Caco-2 (cell line): ENCODE results near the gene ZNF805. TPM values are rescaled to one million over a fixed set of nuclear protein-coding genes. Genes with fewer than 3 reads are reported as not detected.

Experiments used
- BruUV-seq: library from RNA; stranded (reverse); fragments of 400-500 nt; replicated peaks from 2 replicates; lab custom pipeline; 2021; lab: Mats Ljungman, UMichigan
- CTCF ChIA-PET: fragments of 300-600 bp; sonication (Branson Sonifier 250); formaldehyde crosslinking; loops from one replicate; lab custom pipeline; 2022; ENCODE audit warnings: antibody characterized with exemption; lab: Charles Lee
- POLR2A ChIA-PET: fragments of 300-600 bp; sonication (Branson Sonifier 250); formaldehyde crosslinking; loops from one replicate; lab custom pipeline; 2022; ENCODE audit warnings: antibody characterized with exemption; lab: Charles Lee
- DNase-seq, 2 experiments: peaks; one replicate each; pipeline versions ENCODE4 v3.0.0 to v3.0.0-alpha.2; 2020 to 2022
- H3K27me3 ChIP-seq: replicated peaks from 2 replicates; pipeline ENCODE4 v1.6.0; 2011; ENCODE audit warnings: low read length; ENCODE audit not compliant: control insufficient read depth, insufficient read depth
- H3K36me3 ChIP-seq: 2 replicates; pipeline ENCODE4 v1.5.1; 2011; ENCODE audit warnings: low read length; ENCODE audit not compliant: control insufficient read depth, insufficient read depth
- H3K4me1 ChIP-seq: fragments of 250-450 bp; sonication (Bioruptor Pico); 2 replicates; pipeline ENCODE4 v1.5.1; 2020; ENCODE audit warnings: mild to moderate bottlenecking
- H3K4me3 ChIP-seq: 2 replicates; pipeline ENCODE4 v1.5.1; 2011; ENCODE audit warnings: low read depth, mild to moderate bottlenecking, control low read depth, low read length
- H3K9me3 ChIP-seq: fragments of 250-450 bp; sonication (Bioruptor Pico); 2 replicates; pipeline ENCODE4 v1.5.1; 2020; ENCODE audit warnings: mild to moderate bottlenecking, moderate library complexity
- H3K27ac Mint-ChIP-seq: one replicate; pipeline ENCODE4 v1.8.0; 2022; ENCODE audit warnings: mixed read lengths; ENCODE audit not compliant: unreplicated experiment
- H3K27me3 Mint-ChIP-seq: one replicate; pipeline ENCODE4 v1.8.0; 2022; ENCODE audit warnings: mixed read lengths; ENCODE audit not compliant: insufficient read depth, unreplicated experiment
- H3K36me3 Mint-ChIP-seq: one replicate; pipeline ENCODE4 v1.8.0; 2022; ENCODE audit warnings: mild to moderate bottlenecking, mixed read lengths; ENCODE audit not compliant: insufficient read depth, unreplicated experiment
- H3K4me1 Mint-ChIP-seq: one replicate; pipeline ENCODE4 v1.8.0; 2022; ENCODE audit warnings: low read depth, mixed read lengths; ENCODE audit not compliant: unreplicated experiment
- H3K4me3 Mint-ChIP-seq: one replicate; pipeline ENCODE4 v1.8.0; 2022; ENCODE audit warnings: mild to moderate bottlenecking, moderate library complexity, mixed read lengths; ENCODE audit not compliant: unreplicated experiment
- H3K9me3 Mint-ChIP-seq: one replicate; pipeline ENCODE4 v1.8.0; 2022; ENCODE audit warnings: mixed read lengths; ENCODE audit not compliant: unreplicated experiment
- intact Hi-C: fragments of 100-400 bp; cut with micrococcal nuclease; formaldehyde crosslinking; loops from one replicate; pipeline ENCODE4 v1.10.0; 2022; ENCODE audit not compliant: unreplicated experiment
- total RNA-seq: library from RNA; stranded (reverse); gene quantifications from 2 replicates; pipeline ENCODE4 v1.2.3, GENCODE V29; 2022
- TF ChIP-seq, protein P1 (sequence below), 2 experiments: fragments of 200-600 bp in 1 of 2; IDR thresholded peaks; 1 replicate in 1 of 2; 2 replicates in 1 of 2; pipeline versions ENCODE4 v1.5.1 to v1.8.0; 2011 to 2022; ENCODE audit warnings: antibody characterized with exemption in 1 of 2, control low read depth in 1 of 2, inconsistent platforms in 1 of 2, low read depth in 1 of 2, low read length in 1 of 2, mild to moderate bottlenecking in 1 of 2, moderate library complexity in 1 of 2; ENCODE audit not compliant: insufficient read depth in 1 of 2, severe bottlenecking in 1 of 2, unreplicated experiment in 1 of 2

Gene ZNF805
- total RNA-seq, 1 experiment from 2014 or later, result 13.8 TPM

DNA sequence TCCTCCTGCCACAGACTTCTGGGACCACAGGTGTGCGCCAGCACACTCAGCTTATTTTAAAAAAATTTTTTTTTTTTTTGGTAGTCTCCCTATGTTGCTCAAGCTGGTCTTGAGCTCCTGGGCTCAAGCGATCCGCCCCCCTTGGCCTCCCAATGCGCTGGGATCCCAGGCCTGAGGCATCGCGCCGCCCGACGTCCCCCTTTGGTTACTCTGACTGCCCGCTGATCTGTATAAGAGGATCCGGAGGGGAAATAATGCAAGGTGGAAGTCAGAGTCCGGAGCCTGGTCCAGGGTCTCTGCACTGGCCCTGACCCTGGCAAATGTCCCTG lies 486 bp upstream of the ZNF805 start:
- DNase-seq, result no peak
- no peaks in the 10 kb centered on the region for H3K9me3 Mint-ChIP-seq
- H3K4me1 ChIP-seq, result peaks cover 7% of the 10 kb centered on the region; the same call in 1 of the 2 replicates
- BruUV-seq, result TSS peak; percentile 57
- H3K27me3 Mint-ChIP-seq, result no peaks in the 10 kb centered on the region
- no peaks in the 10 kb centered on the region; the same call in 1 of the 2 replicates for H3K36me3 ChIP-seq
- TF ChIP-seq, protein P1, sequence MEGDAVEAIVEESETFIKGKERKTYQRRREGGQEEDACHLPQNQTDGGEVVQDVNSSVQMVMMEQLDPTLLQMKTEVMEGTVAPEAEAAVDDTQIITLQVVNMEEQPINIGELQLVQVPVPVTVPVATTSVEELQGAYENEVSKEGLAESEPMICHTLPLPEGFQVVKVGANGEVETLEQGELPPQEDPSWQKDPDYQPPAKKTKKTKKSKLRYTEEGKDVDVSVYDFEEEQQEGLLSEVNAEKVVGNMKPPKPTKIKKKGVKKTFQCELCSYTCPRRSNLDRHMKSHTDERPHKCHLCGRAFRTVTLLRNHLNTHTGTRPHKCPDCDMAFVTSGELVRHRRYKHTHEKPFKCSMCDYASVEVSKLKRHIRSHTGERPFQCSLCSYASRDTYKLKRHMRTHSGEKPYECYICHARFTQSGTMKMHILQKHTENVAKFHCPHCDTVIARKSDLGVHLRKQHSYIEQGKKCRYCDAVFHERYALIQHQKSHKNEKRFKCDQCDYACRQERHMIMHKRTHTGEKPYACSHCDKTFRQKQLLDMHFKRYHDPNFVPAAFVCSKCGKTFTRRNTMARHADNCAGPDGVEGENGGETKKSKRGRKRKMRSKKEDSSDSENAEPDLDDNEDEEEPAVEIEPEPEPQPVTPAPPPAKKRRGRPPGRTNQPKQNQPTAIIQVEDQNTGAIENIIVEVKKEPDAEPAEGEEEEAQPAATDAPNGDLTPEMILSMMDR (IDR thresholded peaks at IDR 0.05; ENCODE audit: insufficient read depth in 1 of 2, low read depth in 1 of 2, low read length in 1 of 2, severe bottlenecking in 1 of 2, unreplicated experiment in 1 of 2), result no peak
- H3K27ac Mint-ChIP-seq, result peak overlapping the region; percentile 90
- peak overlapping the region; percentile 75 for H3K4me3 Mint-ChIP-seq
- CTCF ChIA-PET, result interaction anchor here (0.6 kb wide), 1 partner anchor 12 kb away, joined by 3 read pairs; no protein-coding TSS in a partner anchor
- H3K4me3 ChIP-seq, result peak overlapping the region; percentile 77
- no peaks in the 10 kb centered on the region for H3K4me1 Mint-ChIP-seq
- POLR2A ChIA-PET, result interaction anchor here (1.0 kb wide), 2 partner anchors 33 to 1122 kb away, joined by 3 to 4 read pairs; partner anchors contain the start of gene ZNF497
- no peaks in the 10 kb centered on the region for H3K9me3 ChIP-seq
- peaks cover 19% of the 10 kb centered on the region for H3K36me3 Mint-ChIP-seq
- intact Hi-C loops, result loop anchor here (1.0 kb wide), 2 partner anchors 40 to 123 kb away; partner anchors contain the start of genes TRAPPC2B, ZNF460 and ZNF547
- H3K27me3 ChIP-seq, result no peaks in the 10 kb centered on the region

DNA sequence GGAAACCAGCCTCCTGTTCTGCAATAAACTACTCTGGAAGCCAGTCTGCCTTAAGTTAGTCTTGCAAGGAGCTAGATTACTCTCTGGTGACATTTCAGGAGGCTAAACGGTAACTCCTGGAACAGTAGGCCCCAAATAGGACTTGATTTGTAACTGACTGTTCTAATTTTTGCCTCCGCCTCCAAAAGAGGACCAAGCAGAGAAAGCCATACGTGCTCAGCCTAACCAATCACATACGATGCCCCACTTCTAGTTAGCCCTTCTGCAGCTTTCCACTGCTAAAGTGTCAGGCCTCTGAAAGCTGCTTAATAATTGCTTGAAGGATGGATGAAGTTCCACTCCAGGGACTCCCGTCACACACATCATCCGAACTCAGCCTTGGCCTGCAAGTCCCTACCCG lies 744 bp downstream of the ZNF805 start:
- H3K4me1 ChIP-seq, result peaks cover 7% of the 10 kb centered on the region; the same call in 1 of the 2 replicates
- no peaks in the 10 kb centered on the region for H3K27me3 ChIP-seq
- H3K36me3 ChIP-seq, result no peaks in the 10 kb centered on the region; the same call in 1 of the 2 replicates
- Mint-ChIP-seq H3K4me1 (no peaks in the 10 kb centered on the region), H3K9me3 (no peaks in the 10 kb centered on the region), H3K27ac (peak overlapping the region; percentile 90), H3K4me3 (peak overlapping the region; percentile 75), H3K27me3 (no peaks in the 10 kb centered on the region), H3K36me3 (peaks cover 24% of the 10 kb centered on the region)
- H3K4me3 ChIP-seq, result peak overlapping the region; percentile 77
- intact Hi-C loops, result no loop called here
- BruUV-seq, result no TSS peak
- peak in 1 of 2 experiments; percentile 3 for DNase-seq
- H3K9me3 ChIP-seq, result no peaks in the 10 kb centered on the region
- ChIA-PET CTCF (no interaction called here), POLR2A (no interaction called here)
- TF ChIP-seq, protein P1 (IDR thresholded peaks at IDR 0.05; ENCODE audit: insufficient read depth in 1 of 2, low read depth in 1 of 2, low read length in 1 of 2, severe bottlenecking in 1 of 2, unreplicated experiment in 1 of 2), result no peak

DNA sequence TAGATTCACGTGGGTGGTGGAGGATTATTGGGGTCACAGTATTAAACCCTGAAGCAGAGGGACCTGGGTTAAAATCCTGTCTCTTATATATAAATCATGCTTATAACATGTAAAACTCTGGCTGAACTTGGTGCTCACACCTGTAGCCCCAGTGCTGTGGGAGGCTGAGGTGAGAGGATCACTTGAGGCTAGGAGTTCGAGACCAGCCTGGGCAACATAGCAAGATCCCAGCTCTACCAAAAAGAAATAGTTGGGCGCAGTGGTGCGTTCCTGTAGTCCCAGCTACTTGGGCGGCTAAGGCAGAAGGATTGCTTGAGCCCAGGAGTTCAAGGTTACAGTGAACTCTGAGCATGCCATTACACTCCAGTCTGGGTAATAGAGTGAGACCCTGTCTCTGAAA lies 2.4 kb downstream of the ZNF805 start:
- intact Hi-C loops, result no loop called here
- peaks cover 7% of the 10 kb centered on the region; the same call in 1 of the 2 replicates for H3K4me1 ChIP-seq
- CTCF ChIA-PET, result no interaction called here
- peaks cover 32% of the 10 kb centered on the region for H3K36me3 Mint-ChIP-seq
- no peaks in the 10 kb centered on the region for H3K27me3 ChIP-seq
- no peak overlapping the region for H3K4me3 Mint-ChIP-seq
- POLR2A ChIA-PET, result no interaction called here
- H3K27ac Mint-ChIP-seq, result no peak overlapping the region
- H3K4me1 Mint-ChIP-seq, result no peaks in the 10 kb centered on the region
- H3K36me3 ChIP-seq, result no peaks in the 10 kb centered on the region; the same call in 1 of the 2 replicates
- TF ChIP-seq, protein P1 (IDR thresholded peaks at IDR 0.05; ENCODE audit: insufficient read depth in 1 of 2, low read depth in 1 of 2, low read length in 1 of 2, severe bottlenecking in 1 of 2, unreplicated experiment in 1 of 2), result no peak
- no peaks in the 10 kb centered on the region for H3K9me3 ChIP-seq
- no peaks in the 10 kb centered on the region for H3K9me3 Mint-ChIP-seq
- no peaks in the 10 kb centered on the region for H3K27me3 Mint-ChIP-seq
- no TSS peak for BruUV-seq
- H3K4me3 ChIP-seq, result no peak overlapping the region
- DNase-seq, result no peak
